NOMO-1 (cell line): Measurements from ENCODE around the gene HLA-DQB1.
A peak's percentile ranks its signal among the peaks of the same experiment; 100 is the strongest.
"Not testable (repeated sequence)": the region's sequence is repeated elsewhere in the genome, so short reads cannot be mapped to it uniquely, and the experiment has no call there.

ENCODE experiments used
- DNase-seq, 2 experiments: peaks; one replicate each; lab custom pipeline; 2025; ENCODE audit not compliant: unreplicated experiment in 2 of 2; lab: John Stamatoyannopoulos, UW

HLA-DQB1 gene

GRCh38 chr6:32664354-32664753 lies 2.1 kb downstream of the HLA-DQB1 start:
- no peak for DNase-seq

- no peak for DNase-seq
Measured at GRCh38 chr6:32662836-32663235, 3.6 kb downstream of the HLA-DQB1 start.

- DNase-seq, result no peak
Measured at GRCh38 chr6:32662099-32662498, 4.4 kb downstream of the HLA-DQB1 start.

GRCh38 chr6:32659856-32660595 lies 6.4 kb downstream of the HLA-DQB1 start:
- DNase-seq, result no peak

- no peak for DNase-seq
Measured at GRCh38 chr6:32658268-32658897, 8.1 kb downstream of the HLA-DQB1 start.

- not testable (repeated sequence) for DNase-seq
Measured at GRCh38 chr6:32657819-32658218, 8.6 kb downstream of the HLA-DQB1 start.

GRCh38 chr6:32657329-32657728 lies 9.1 kb downstream of the HLA-DQB1 start:
- not testable (repeated sequence) for DNase-seq

- DNase-seq, result peak in 1 of 2 experiments; percentile 49
Measured at GRCh38 chr6:32655203-32655710, 11.2 kb downstream of the HLA-DQB1 start.

GRCh38 chr6:32645047-32645703 lies 21.3 kb downstream of the HLA-DQB1 start:
- no peak for DNase-seq

GRCh38 chr6:32643904-32644303 lies 22.6 kb downstream of the HLA-DQB1 start:
- DNase-seq, result no peak

- no peak for DNase-seq
Measured at GRCh38 chr6:32642720-32643106, 23.7 kb downstream of the HLA-DQB1 start.

GRCh38 chr6:32641785-32642719 lies 24.4 kb downstream of the HLA-DQB1 start:
- DNase-seq, result not testable (repeated sequence)

- DNase-seq, result no peak
Measured at GRCh38 chr6:32641122-32641521, 25.3 kb downstream of the HLA-DQB1 start.

GRCh38 chr6:32639440-32640394 lies 26.7 kb downstream of the HLA-DQB1 start:
- no peak for DNase-seq

GRCh38 chr6:32638532-32639219 lies 27.8 kb downstream of the HLA-DQB1 start:
- DNase-seq, result peak in 1 of 2 experiments; percentile 24

GRCh38 chr6:32637883-32638282 lies 28.6 kb downstream of the HLA-DQB1 start:
- no peak for DNase-seq

GRCh38 chr6:32637219-32637880 lies 29.1 kb downstream of the HLA-DQB1 start, which contains the start of gene HLA-DQA1:
Gene HLA-DQA1, plus strand, starts transcription at chr6:32637406. Its CDS starts 53 bp downstream, at chr6:32637459.
- peak; percentile 60 to 82 for DNase-seq

GRCh38 chr6:32635526-32636123 lies 30.8 kb downstream of the HLA-DQB1 start:
- DNase-seq, result no peak
